ENCODE data around the gene PHAF1. TPM values are rescaled to one million over a fixed set of nuclear protein-coding genes. Genes with fewer than 3 reads are reported as not detected.

Gene PHAF1
- polyA plus RNA-seq, 5 donors = 21.1 to 25.8 (median 23.0) TPM

- DNase-seq = no peak
Measured at GRCh38 chr16:67192781-67193361, 83.1 kb downstream of the PHAF1 start.

- DNase-seq = no peak
Measured at GRCh38 chr16:67193536-67193935, 83.8 kb downstream of the PHAF1 start.

- no peak for DNase-seq
Measured at GRCh38 chr16:67194260-67194659, 84.5 kb downstream of the PHAF1 start.

- no peak for DNase-seq
Measured at GRCh38 chr16:67195676-67196075, 85.9 kb downstream of the PHAF1 start.

- no peak for DNase-seq
Measured at GRCh38 chr16:67196881-67197280, 87.1 kb downstream of the PHAF1 start.

GRCh38 chr16:67197704-67198103 is 88.0 kb downstream of the PHAF1 start:
- no peak for DNase-seq

Other genes with a start within 250 kb of the PHAF1 start
- gene PDP2, start 229.4 kb upstream of the PHAF1 start, polyA plus RNA-seq (ENCODE audit: insufficient read depth in 1 of 5, insufficient read length in 5 of 5, low replicate concordance in 1 of 5) = 1 to 10 TPM; 5.8 to 9.3 (median 8.9) TPM
- 10 to 100 TPM; 22.5 to 66.6 (median 37.7) TPM for gene CDH16, start 191.1 kb upstream of the PHAF1 start, polyA plus RNA-seq (ENCODE audit: insufficient read depth in 1 of 5, insufficient read length in 5 of 5, low replicate concordance in 1 of 5)
- gene RRAD, start 184.4 kb upstream of the PHAF1 start, polyA plus RNA-seq (ENCODE audit: insufficient read depth in 1 of 5, insufficient read length in 5 of 5, low replicate concordance in 1 of 5) = 10 to 100 TPM in 2 of 5 donors, 1 to 10 TPM in 3; 6.7 to 10.7 (median 9.6) TPM
- gene CIAO2B, start 175.5 kb upstream of the PHAF1 start, polyA plus RNA-seq (ENCODE audit: insufficient read depth in 1 of 5, insufficient read length in 5 of 5, low replicate concordance in 1 of 5) = 10 to 100 TPM; 65.0 to 98.6 (median 80.7) TPM
- gene CES2, start 174.4 kb upstream of the PHAF1 start, polyA plus RNA-seq (ENCODE audit: insufficient read depth in 1 of 5, insufficient read length in 5 of 5, low replicate concordance in 1 of 5) = 10 to 100 TPM; 30.8 to 37.9 (median 36.0) TPM
- gene CES3, start 148.7 kb upstream of the PHAF1 start, polyA plus RNA-seq (ENCODE audit: insufficient read depth in 1 of 5, insufficient read length in 5 of 5, low replicate concordance in 1 of 5) = 1 to 10 TPM; 4.0 to 5.6 (median 4.2) TPM
- 10 to 100 TPM in 1 of 5 donors, 1 to 10 TPM in 4; 6.2 to 11.9 (median 7.3) TPM for gene CES4A, start 121.4 kb upstream of the PHAF1 start, polyA plus RNA-seq (ENCODE audit: insufficient read depth in 1 of 5, insufficient read length in 5 of 5, low replicate concordance in 1 of 5)
- gene CBFB, start 80.8 kb upstream of the PHAF1 start, polyA plus RNA-seq (ENCODE audit: insufficient read depth in 1 of 5, insufficient read length in 5 of 5, low replicate concordance in 1 of 5) = 10 to 100 TPM; 55.5 to 65.8 (median 61.0) TPM
- gene B3GNT9, start 41.1 kb downstream of the PHAF1 start, polyA plus RNA-seq (ENCODE audit: insufficient read depth in 1 of 5, insufficient read length in 5 of 5, low replicate concordance in 1 of 5) = 10 to 100 TPM; 16.4 to 30.4 (median 18.7) TPM
- 10 to 100 TPM in 2 of 5 donors, 1 to 10 TPM in 3; 5.0 to 12.0 (median 7.0) TPM for gene TRADD, start 50.0 kb downstream of the PHAF1 start, polyA plus RNA-seq (ENCODE audit: insufficient read depth in 1 of 5, insufficient read length in 5 of 5, low replicate concordance in 1 of 5)
- gene FBXL8, start 50.0 kb downstream of the PHAF1 start, polyA plus RNA-seq (ENCODE audit: insufficient read depth in 1 of 5, insufficient read length in 5 of 5, low replicate concordance in 1 of 5) = 1 to 10 TPM; 1.5 to 4.0 (median 3.6) TPM
- 1 to 10 TPM; 3.6 to 5.9 (median 4.4) TPM for gene HSF4, start 54.8 kb downstream of the PHAF1 start, polyA plus RNA-seq (ENCODE audit: insufficient read depth in 1 of 5, insufficient read length in 5 of 5, low replicate concordance in 1 of 5)
- gene NOL3, start 60.6 kb downstream of the PHAF1 start, polyA plus RNA-seq (ENCODE audit: insufficient read depth in 1 of 5, insufficient read length in 5 of 5, low replicate concordance in 1 of 5) = 10 to 100 TPM in 4 of 5 donors, 1 to 10 TPM in 1; 9.5 to 17.9 (median 17.0) TPM
- 10 to 100 TPM; 50.9 to 64.6 (median 53.7) TPM for gene MATCAP1, start 74.0 kb downstream of the PHAF1 start, polyA plus RNA-seq (ENCODE audit: insufficient read depth in 1 of 5, insufficient read length in 5 of 5, low replicate concordance in 1 of 5)
- 10 to 100 TPM in 2 of 5 donors, 1 to 10 TPM in 3; 7.6 to 14.8 (median 9.4) TPM for gene EXOC3L1, start 80.2 kb downstream of the PHAF1 start, polyA plus RNA-seq (ENCODE audit: insufficient read depth in 1 of 5, insufficient read length in 5 of 5, low replicate concordance in 1 of 5)
- 10 to 100 TPM; 43.8 to 70.5 (median 57.5) TPM for gene E2F4, start 82.2 kb downstream of the PHAF1 start, polyA plus RNA-seq (ENCODE audit: insufficient read depth in 1 of 5, insufficient read length in 5 of 5, low replicate concordance in 1 of 5)
- gene ELMO3, start 89.2 kb downstream of the PHAF1 start, polyA plus RNA-seq (ENCODE audit: insufficient read depth in 1 of 5, insufficient read length in 5 of 5, low replicate concordance in 1 of 5) = 10 to 100 TPM in 1 of 5 donors, 1 to 10 TPM in 4; 4.6 to 11.0 (median 6.3) TPM
- 10 to 100 TPM; 22.2 to 32.3 (median 24.8) TPM for gene TMEM208, start 117.2 kb downstream of the PHAF1 start, polyA plus RNA-seq (ENCODE audit: insufficient read depth in 1 of 5, insufficient read length in 5 of 5, low replicate concordance in 1 of 5)
- 100 to 1,000 TPM; 134 to 279 (median 182) TPM for gene FHOD1, start 137.5 kb downstream of the PHAF1 start, polyA plus RNA-seq (ENCODE audit: insufficient read depth in 1 of 5, insufficient read length in 5 of 5, low replicate concordance in 1 of 5)
- gene SLC9A5, start 139.0 kb downstream of the PHAF1 start, polyA plus RNA-seq (ENCODE audit: insufficient read depth in 1 of 5, insufficient read length in 5 of 5, low replicate concordance in 1 of 5) = 10 to 100 TPM; 15.7 to 21.1 (median 19.4) TPM
- 10 to 100 TPM; 29.1 to 38.9 (median 31.0) TPM for gene PLEKHG4, start 169.6 kb downstream of the PHAF1 start, polyA plus RNA-seq (ENCODE audit: insufficient read depth in 1 of 5, insufficient read length in 5 of 5, low replicate concordance in 1 of 5)
- 10 to 100 TPM in 2 of 5 donors, 1 to 10 TPM in 3; 6.5 to 10.3 (median 8.5) TPM for gene KCTD19, start 216.8 kb downstream of the PHAF1 start, polyA plus RNA-seq (ENCODE audit: insufficient read depth in 1 of 5, insufficient read length in 5 of 5, low replicate concordance in 1 of 5)
- 10 to 100 TPM; 38.8 to 67.8 (median 55.0) TPM for gene LRRC36, start 216.9 kb downstream of the PHAF1 start, polyA plus RNA-seq (ENCODE audit: insufficient read depth in 1 of 5, insufficient read length in 5 of 5, low replicate concordance in 1 of 5)